T-helper 2 cell (primary cell): ENCODE data around the gene SKIDA1.
"Not testable (repeated sequence)": the region's sequence is repeated elsewhere in the genome, so short reads cannot be mapped to it uniquely, and the experiment has no call there.

Experiments
- DNase-seq, 5 experiments: peaks; one replicate each; pipeline versions ENCODE4 v3.0.0 to v3.0.0-alpha.2; 2012 to 2022
- total RNA-seq, 2 donors: gene quantifications; one replicate each; lab custom pipeline; 2026; lab: John Stamatoyannopoulos, UW

SKIDA1 gene
- total RNA-seq, result 0 to 0.67 reads per million in 2 donors

GRCh38 chr10:21525367-21526187 is at the start of gene SKIDA1:
SKIDA1 (minus strand) TSS chr10:21525682; CDS start chr10:21517822, 7,860 bp downstream.
- peak; percentile 31 to 84 (median 44) for DNase-seq

GRCh38 chr10:21574514-21574913 is 49.0 kb upstream of the SKIDA1 start:
- DNase-seq, result not testable (repeated sequence)

- DNase-seq, result no peak
Observed at GRCh38 chr10:21572578-21572977, 47.1 kb upstream of the SKIDA1 start.

- no peak for DNase-seq
Observed at GRCh38 chr10:21570761-21571521, 45.5 kb upstream of the SKIDA1 start.

- not testable (repeated sequence) for DNase-seq
Observed at GRCh38 chr10:21558984-21559383, 33.5 kb upstream of the SKIDA1 start.

GRCh38 chr10:21556527-21556926 is 31.0 kb upstream of the SKIDA1 start:
- DNase-seq, result no peak

GRCh38 chr10:21552638-21553037 is 27.2 kb upstream of the SKIDA1 start:
- no peak for DNase-seq

- no peak for DNase-seq
Observed at GRCh38 chr10:21547246-21547645, 21.8 kb upstream of the SKIDA1 start.

GRCh38 chr10:21540701-21541100 is 15.2 kb upstream of the SKIDA1 start:
- not testable (repeated sequence) for DNase-seq

GRCh38 chr10:21536874-21537273 is 11.4 kb upstream of the SKIDA1 start:
- no peak for DNase-seq

GRCh38 chr10:21535976-21536375 is 10.5 kb upstream of the SKIDA1 start:
- not testable (repeated sequence) for DNase-seq

GRCh38 chr10:21535494-21535965 is 10.0 kb upstream of the SKIDA1 start:
- DNase-seq, result no peak

GRCh38 chr10:21534604-21535493 is 9.4 kb upstream of the SKIDA1 start:
- peak; percentile 20 to 72 (median 38) for DNase-seq

- DNase-seq, result no peak
Observed at GRCh38 chr10:21534280-21534586, 8.8 kb upstream of the SKIDA1 start.

GRCh38 chr10:21533467-21534279 is 8.2 kb upstream of the SKIDA1 start, which contains the start of gene MLLT10:
MLLT10 (plus strand) TSS chr10:21534232; CDS start chr10:21534645, 413 bp downstream.
- DNase-seq, result peak; percentile 80 to 99 (median 91)

- no peak for DNase-seq
Observed at GRCh38 chr10:21532694-21533466, 7.4 kb upstream of the SKIDA1 start.

GRCh38 chr10:21531164-21531563 is 5.7 kb upstream of the SKIDA1 start:
- no peak for DNase-seq

GRCh38 chr10:21530641-21531040 is 5.2 kb upstream of the SKIDA1 start:
- DNase-seq, result no peak

GRCh38 chr10:21530168-21530567 is 4.7 kb upstream of the SKIDA1 start:
- no peak for DNase-seq

- no peak for DNase-seq
Observed at GRCh38 chr10:21529032-21529910, 3.8 kb upstream of the SKIDA1 start.
